GM12878 (cell line): Measurements from ENCODE around the gene PLSCR3. TPM values are rescaled to one million over a fixed set of nuclear protein-coding genes. Genes with fewer than 3 reads are reported as not detected.

ENCODE experiments used
- ATAC-seq: fragments of 200-7000 bp; cut with Tn5 transposase; 3 replicates; pipeline ENCODE4 v1.9.1; 2020; ENCODE audit warnings: mild to moderate bottlenecking, moderate library complexity
- BruUV-seq: library from RNA; stranded (reverse); fragments of 400-500 nt; replicated peaks from 2 replicates; lab custom pipeline; 2021; lab: Mats Ljungman, UMichigan
- CTCF ChIA-PET: fragments of 300-600 bp; sonication (Branson Sonifier 250); formaldehyde crosslinking; extraction: SDS; loops from one replicate; lab custom pipeline; 2021; ENCODE audit warnings: inconsistent platforms; lab: Yijun Ruan, JAX
- POLR2A ChIA-PET: fragments of 350-600 bp; formaldehyde crosslinking; extraction: SDS; loops from one replicate; lab custom pipeline; 2021; ENCODE audit warnings: inconsistent platforms; lab: Charles Lee
- RAD21 ChIA-PET: fragments of 300-600 bp; sonication (Branson Sonifier 250); formaldehyde crosslinking; loops from one replicate; lab custom pipeline; 2023; ENCODE audit warnings: antibody characterized with exemption; ENCODE audit not compliant: unreplicated experiment; lab: Charles Lee
- SMC1A ChIA-PET: fragments of 300-600 bp; sonication (Branson Sonifier 250); formaldehyde crosslinking; loops from one replicate; lab custom pipeline; 2023; ENCODE audit not compliant: unreplicated experiment, uncharacterized antibody; lab: Charles Lee
- DNase-seq: peaks from one replicate; pipeline ENCODE4 v3.0.0-alpha.2; 2011; ENCODE audit warnings: low read depth, low spot score
- FAIRE-seq: peaks from 3 replicates; lab custom pipeline; 2011; peaks lifted over from hg19 to GRCh38; lab: Jason Lieb, UNC
- H2AFZ ChIP-seq: 2 replicates; pipeline ENCODE4 v1.6.0; 2011; ENCODE audit warnings: low read depth, low read length, control low read depth; ENCODE audit not compliant: control insufficient read depth
- H3K27ac ChIP-seq: 2 replicates; pipeline ENCODE4 v1.5.1; 2011; ENCODE audit warnings: control low read depth; ENCODE audit not compliant: control insufficient read depth, insufficient read depth
- H3K27me3 ChIP-seq, 2 experiments: replicated peaks in 1 of 2; 2 replicates each; pipeline versions ENCODE4 v1.6.0 to v1.6.1; 2011; ENCODE audit warnings: low read length in 1 of 2; ENCODE audit not compliant: control insufficient read depth in 2 of 2, insufficient read depth in 2 of 2
- H3K36me3 ChIP-seq, 2 experiments: 2 replicates each; pipeline ENCODE4 v1.5.1; 2011; ENCODE audit warnings: low read length in 1 of 2; ENCODE audit not compliant: control insufficient read depth in 2 of 2, insufficient read depth in 2 of 2
- H3K4me1 ChIP-seq: 2 replicates; pipeline ENCODE4 v1.6.1; 2011; ENCODE audit warnings: mild to moderate bottlenecking, low read length, moderate library complexity, mixed read lengths; ENCODE audit not compliant: control insufficient read depth, insufficient read depth
- H3K4me2 ChIP-seq: 2 replicates; pipeline ENCODE4 v1.6.0; 2011; ENCODE audit warnings: control low read depth; ENCODE audit not compliant: control insufficient read depth, insufficient read depth
- H3K4me3 ChIP-seq: fragments of 200-600 bp; sonication (generic); 2 replicates; pipeline ENCODE4 v1.5.1; 2016
- H3K79me2 ChIP-seq: 2 replicates; pipeline ENCODE4 v1.6.0; 2011; ENCODE audit warnings: low read length; ENCODE audit not compliant: control insufficient read depth, insufficient read depth
- H3K9ac ChIP-seq: 2 replicates; pipeline ENCODE4 v1.8.0; 2011; ENCODE audit warnings: low read length, control low read depth, mixed read lengths; ENCODE audit not compliant: control insufficient read depth, insufficient read depth
- H3K9me3 ChIP-seq: replicated peaks from 3 replicates; pipeline ENCODE4 v1.5.1; 2011; ENCODE audit warnings: mild to moderate bottlenecking, low read length; ENCODE audit not compliant: control insufficient read depth, insufficient read depth
- H4K20me1 ChIP-seq: 2 replicates; pipeline ENCODE4 v1.6.0; 2011; ENCODE audit not compliant: control insufficient read depth, insufficient read depth
- CBX3 ChIP-seq: fragments of 200-600 bp; sonication (generic); IDR thresholded peaks from 2 replicates; pipeline ENCODE4 v1.6.1; 2016; ENCODE audit warnings: low read depth, borderline replicate concordance
- CREB1 ChIP-seq: IDR thresholded peaks from 2 replicates; pipeline ENCODE4 v1.6.1; 2012; ENCODE audit warnings: low read depth, mild to moderate bottlenecking, inconsistent platforms
- IKZF2 ChIP-seq, 2 experiments: fragments of 450-650 bp; IDR thresholded peaks; 2 replicates each; pipeline ENCODE4 v1.6.1; 2017; ENCODE audit warnings: mild to moderate bottlenecking in 2 of 2, moderate library complexity in 2 of 2
- MYB ChIP-seq: fragments of 150-350 bp; IDR thresholded peaks from 2 replicates; pipeline ENCODE4 v1.6.1; 2014; ENCODE audit warnings: mild to moderate bottlenecking, low read depth, low read length, borderline replicate concordance
- NBN ChIP-seq: fragments of 450-650 bp; IDR thresholded peaks from 2 replicates; pipeline ENCODE4 v1.6.1; 2016
- SP1 ChIP-seq: IDR thresholded peaks from one replicate; pipeline ENCODE4 v1.6.1; 2011; ENCODE audit warnings: low read depth, low read length
- WGBS: methylation state at CpG from one replicate; pipeline ENCODE4 v1.1.6; 2016; ENCODE audit warnings: low lambda C conversion rate; ENCODE audit not compliant: insufficient replicate concordance, insufficient coverage; ENCODE audit errors: missing lambda C conversion rate; 5-methylcytosine and 5-hydroxymethylcytosine counted together
- in situ Hi-C: fragments of 300-500 bp; cut with MboI; formaldehyde crosslinking; loops from 9 replicates; pipeline ENCODE4 v1.14.3; 2018; ENCODE audit warnings: mixed read lengths
- intact Hi-C: fragments of 100-400 bp; cut with micrococcal nuclease; formaldehyde crosslinking; loops from one replicate; pipeline ENCODE4 v1.14.2; 2022; ENCODE audit not compliant: unreplicated experiment
- polyA plus RNA-seq, 11 experiments: library from polyadenylated mRNA; depleted of rRNA in 4 of 11; unstranded in 6 of 11; stranded (reverse) in 5 of 11; fragments of >200 nt; fragmentation: Nextera tagmentation in 4 of 11; fragmentation: Illumina TruSeq in 1 of 11; extraction: Ambion mirVana in 4 of 11; extraction: Trizol in 1 of 11; gene quantifications; 1 replicate in 1 of 11; 2 replicates in 10 of 11; pipeline versions ENCODE4 v1.2.1 to v1.2.3, GENCODE V29; 2011 to 2016; ENCODE audit warnings: inconsistent platforms in 2 of 11, missing spikeins in 2 of 11, low read depth in 1 of 11
- total RNA-seq, 4 experiments: library from RNA; depleted of rRNA in 3 of 4; stranded (reverse); fragments of >200 nt in 3 of 4; fragmentation: Illumina TruSeq in 1 of 4; extraction: Trizol in 1 of 4; gene quantifications; 2 replicates each; pipeline versions ENCODE4 v1.2.1 to v1.2.3, GENCODE V29; 2013 to 2021
- TF ChIP-seq, protein P1 (sequence below): fragments of 450-650 bp; IDR thresholded peaks from 2 replicates; pipeline ENCODE4 v1.6.1; 2017; ENCODE audit warnings: mild to moderate bottlenecking, moderate library complexity
- TF ChIP-seq, protein P2 (sequence below): fragments of 150-350 bp; IDR thresholded peaks from 2 replicates; pipeline ENCODE4 v1.6.1; 2014; ENCODE audit warnings: mild to moderate bottlenecking, low read depth, low read length
- TF ChIP-seq, protein P3 (sequence below): fragments of 450-650 bp; formaldehyde crosslinking; IDR thresholded peaks from 2 replicates; pipeline ENCODE4 v1.5.0; 2022; ENCODE audit warnings: mild to moderate bottlenecking, missing genetic modification characterization
- TF ChIP-seq, protein P4 (sequence below): IDR thresholded peaks from 2 replicates; pipeline ENCODE4 v1.6.1; 2011; ENCODE audit warnings: mild to moderate bottlenecking, low read depth, low read length, moderate library complexity; ENCODE audit not compliant: insufficient replicate concordance
- TF ChIP-seq, protein P5 (sequence below): IDR thresholded peaks from 2 replicates; pipeline ENCODE4 v1.6.1; 2012; ENCODE audit warnings: low read depth, low read length, improper control_type of control experiment

The PLSCR3 gene
- total and polyA plus RNA-seq, 10 of the 15 experiments (the other 5 are each of a cell fraction or from before 2014, with no cell fraction given): 9.9 to 51.4 (median 43.4) TPM

DNA sequence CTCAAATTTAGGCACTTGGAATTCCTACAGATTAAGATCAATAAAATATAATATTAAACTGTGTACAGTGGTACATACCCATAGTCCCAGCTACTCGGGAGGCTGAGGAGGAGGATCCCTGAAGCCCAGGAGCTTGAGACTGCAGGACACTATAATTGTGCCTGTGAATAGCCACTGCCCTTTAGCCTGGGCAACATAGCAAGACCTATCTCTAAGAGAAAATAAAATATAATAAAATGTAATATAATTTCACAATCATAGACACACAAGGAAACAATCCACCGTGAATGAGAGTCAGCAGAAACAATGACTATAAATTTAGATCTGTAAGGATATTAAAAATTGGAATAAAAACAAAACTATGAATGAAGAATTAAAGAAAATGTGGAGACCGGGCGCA lies 23.5 kb downstream of the PLSCR3 start:
- in situ Hi-C loops (no loop called here), intact Hi-C loops (no loop called here)
- CTCF ChIA-PET: interaction anchor here (0.6 to 1.9 kb wide), 6 partner anchors 15 to 287 kb away, joined by 3 to 6 read pairs (median 4); partner anchors contain the start of genes TMEM102 and TMEM95
- no peaks in the 10 kb centered on the region for H4K20me1 ChIP-seq
- H3K4me1 ChIP-seq: no peaks in the 10 kb centered on the region
- no peak overlapping the region for H3K9ac ChIP-seq
- H3K4me2 ChIP-seq: no peak overlapping the region
- no peaks in the 10 kb centered on the region for H3K27me3 ChIP-seq
- no peaks in the 10 kb centered on the region for H3K36me3 ChIP-seq
- H3K4me3 ChIP-seq: no peak overlapping the region
- FAIRE-seq: no peak
- no peak overlapping the region for H2AFZ ChIP-seq
- SMC1A ChIA-PET: no interaction called here
- no peaks in the 10 kb centered on the region for H3K79me2 ChIP-seq
- RAD21 ChIA-PET: interaction anchor here (0.6 kb wide), 1 partner anchor 224 kb away, joined by 3 read pairs; no protein-coding TSS in a partner anchor
- no TSS peak for BruUV-seq
- no peaks in the 10 kb centered on the region for H3K9me3 ChIP-seq
- POLR2A ChIA-PET: interaction anchor here (0.6 kb wide), 1 partner anchor 16 kb away, joined by 4 read pairs; no protein-coding TSS in a partner anchor
- H3K27ac ChIP-seq: no peak overlapping the region
- no peak for ATAC-seq
- whole genome bisulfite sequencing: 47% methylated on average over 4 of the region's 4 CpGs
- DNase-seq: no peak
- no peak for TF ChIP-seq IKZF2 (IDR thresholded peaks at IDR 0.05)
- TF ChIP-seq, protein P1, sequence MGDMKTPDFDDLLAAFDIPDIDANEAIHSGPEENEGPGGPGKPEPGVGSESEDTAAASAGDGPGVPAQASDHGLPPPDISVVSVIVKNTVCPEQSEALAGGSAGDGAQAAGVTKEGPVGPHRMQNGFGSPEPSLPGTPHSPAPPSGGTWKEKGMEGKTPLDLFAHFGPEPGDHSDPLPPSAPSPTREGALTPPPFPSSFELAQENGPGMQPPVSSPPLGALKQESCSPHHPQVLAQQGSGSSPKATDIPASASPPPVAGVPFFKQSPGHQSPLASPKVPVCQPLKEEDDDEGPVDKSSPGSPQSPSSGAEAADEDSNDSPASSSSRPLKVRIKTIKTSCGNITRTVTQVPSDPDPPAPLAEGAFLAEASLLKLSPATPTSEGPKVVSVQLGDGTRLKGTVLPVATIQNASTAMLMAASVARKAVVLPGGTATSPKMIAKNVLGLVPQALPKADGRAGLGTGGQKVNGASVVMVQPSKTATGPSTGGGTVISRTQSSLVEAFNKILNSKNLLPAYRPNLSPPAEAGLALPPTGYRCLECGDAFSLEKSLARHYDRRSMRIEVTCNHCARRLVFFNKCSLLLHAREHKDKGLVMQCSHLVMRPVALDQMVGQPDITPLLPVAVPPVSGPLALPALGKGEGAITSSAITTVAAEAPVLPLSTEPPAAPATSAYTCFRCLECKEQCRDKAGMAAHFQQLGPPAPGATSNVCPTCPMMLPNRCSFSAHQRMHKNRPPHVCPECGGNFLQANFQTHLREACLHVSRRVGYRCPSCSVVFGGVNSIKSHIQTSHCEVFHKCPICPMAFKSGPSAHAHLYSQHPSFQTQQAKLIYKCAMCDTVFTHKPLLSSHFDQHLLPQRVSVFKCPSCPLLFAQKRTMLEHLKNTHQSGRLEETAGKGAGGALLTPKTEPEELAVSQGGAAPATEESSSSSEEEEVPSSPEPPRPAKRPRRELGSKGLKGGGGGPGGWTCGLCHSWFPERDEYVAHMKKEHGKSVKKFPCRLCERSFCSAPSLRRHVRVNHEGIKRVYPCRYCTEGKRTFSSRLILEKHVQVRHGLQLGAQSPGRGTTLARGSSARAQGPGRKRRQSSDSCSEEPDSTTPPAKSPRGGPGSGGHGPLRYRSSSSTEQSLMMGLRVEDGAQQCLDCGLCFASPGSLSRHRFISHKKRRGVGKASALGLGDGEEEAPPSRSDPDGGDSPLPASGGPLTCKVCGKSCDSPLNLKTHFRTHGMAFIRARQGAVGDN: no peak
- TF ChIP-seq, protein P2, sequence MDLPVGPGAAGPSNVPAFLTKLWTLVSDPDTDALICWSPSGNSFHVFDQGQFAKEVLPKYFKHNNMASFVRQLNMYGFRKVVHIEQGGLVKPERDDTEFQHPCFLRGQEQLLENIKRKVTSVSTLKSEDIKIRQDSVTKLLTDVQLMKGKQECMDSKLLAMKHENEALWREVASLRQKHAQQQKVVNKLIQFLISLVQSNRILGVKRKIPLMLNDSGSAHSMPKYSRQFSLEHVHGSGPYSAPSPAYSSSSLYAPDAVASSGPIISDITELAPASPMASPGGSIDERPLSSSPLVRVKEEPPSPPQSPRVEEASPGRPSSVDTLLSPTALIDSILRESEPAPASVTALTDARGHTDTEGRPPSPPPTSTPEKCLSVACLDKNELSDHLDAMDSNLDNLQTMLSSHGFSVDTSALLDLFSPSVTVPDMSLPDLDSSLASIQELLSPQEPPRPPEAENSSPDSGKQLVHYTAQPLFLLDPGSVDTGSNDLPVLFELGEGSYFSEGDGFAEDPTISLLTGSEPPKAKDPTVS: no peak
- TF ChIP-seq CBX3: no peak
- TF ChIP-seq, protein P3, sequence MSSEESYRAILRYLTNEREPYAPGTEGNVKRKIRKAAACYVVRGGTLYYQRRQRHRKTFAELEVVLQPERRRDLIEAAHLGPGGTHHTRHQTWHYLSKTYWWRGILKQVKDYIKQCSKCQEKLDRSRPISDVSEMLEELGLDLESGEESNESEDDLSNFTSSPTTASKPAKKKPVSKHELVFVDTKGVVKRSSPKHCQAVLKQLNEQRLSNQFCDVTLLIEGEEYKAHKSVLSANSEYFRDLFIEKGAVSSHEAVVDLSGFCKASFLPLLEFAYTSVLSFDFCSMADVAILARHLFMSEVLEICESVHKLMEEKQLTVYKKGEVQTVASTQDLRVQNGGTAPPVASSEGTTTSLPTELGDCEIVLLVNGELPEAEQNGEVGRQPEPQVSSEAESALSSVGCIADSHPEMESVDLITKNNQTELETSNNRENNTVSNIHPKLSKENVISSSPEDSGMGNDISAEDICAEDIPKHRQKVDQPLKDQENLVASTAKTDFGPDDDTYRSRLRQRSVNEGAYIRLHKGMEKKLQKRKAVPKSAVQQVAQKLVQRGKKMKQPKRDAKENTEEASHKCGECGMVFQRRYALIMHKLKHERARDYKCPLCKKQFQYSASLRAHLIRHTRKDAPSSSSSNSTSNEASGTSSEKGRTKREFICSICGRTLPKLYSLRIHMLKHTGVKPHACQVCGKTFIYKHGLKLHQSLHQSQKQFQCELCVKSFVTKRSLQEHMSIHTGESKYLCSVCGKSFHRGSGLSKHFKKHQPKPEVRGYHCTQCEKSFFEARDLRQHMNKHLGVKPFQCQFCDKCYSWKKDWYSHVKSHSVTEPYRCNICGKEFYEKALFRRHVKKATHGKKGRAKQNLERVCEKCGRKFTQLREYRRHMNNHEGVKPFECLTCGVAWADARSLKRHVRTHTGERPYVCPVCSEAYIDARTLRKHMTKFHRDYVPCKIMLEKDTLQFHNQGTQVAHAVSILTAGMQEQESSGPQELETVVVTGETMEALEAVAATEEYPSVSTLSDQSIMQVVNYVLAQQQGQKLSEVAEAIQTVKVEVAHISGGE: no peak
- TF ChIP-seq, protein P4, sequence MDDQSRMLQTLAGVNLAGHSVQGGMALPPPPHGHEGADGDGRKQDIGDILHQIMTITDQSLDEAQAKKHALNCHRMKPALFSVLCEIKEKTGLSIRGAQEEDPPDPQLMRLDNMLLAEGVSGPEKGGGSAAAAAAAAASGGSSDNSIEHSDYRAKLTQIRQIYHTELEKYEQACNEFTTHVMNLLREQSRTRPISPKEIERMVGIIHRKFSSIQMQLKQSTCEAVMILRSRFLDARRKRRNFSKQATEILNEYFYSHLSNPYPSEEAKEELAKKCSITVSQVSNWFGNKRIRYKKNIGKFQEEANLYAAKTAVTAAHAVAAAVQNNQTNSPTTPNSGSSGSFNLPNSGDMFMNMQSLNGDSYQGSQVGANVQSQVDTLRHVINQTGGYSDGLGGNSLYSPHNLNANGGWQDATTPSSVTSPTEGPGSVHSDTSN: no peak
- TF ChIP-seq, protein P5, sequence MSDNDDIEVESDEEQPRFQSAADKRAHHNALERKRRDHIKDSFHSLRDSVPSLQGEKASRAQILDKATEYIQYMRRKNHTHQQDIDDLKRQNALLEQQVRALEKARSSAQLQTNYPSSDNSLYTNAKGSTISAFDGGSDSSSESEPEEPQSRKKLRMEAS: no peak
- TF ChIP-seq MYB: no peak
- no peak for TF ChIP-seq CREB1
- TF ChIP-seq SP1: no peak
- TF ChIP-seq NBN: no peak
